ENCODE measurements around the gene EPHB2. TPM values are rescaled to one million over a fixed set of nuclear protein-coding genes. Genes with fewer than 3 reads are reported as not detected.

EPHB2 gene
- total and polyA plus RNA-seq, 2 donors (not counting 1 experiment from before 2014, with no cell fraction given): 0.07 to 0.39 TPM

GRCh38 chr1:22662318-22662717 is 48.3 kb upstream of the EPHB2 start:
- H3K4me2 ChIP-seq (replicated peaks; ENCODE audit: low read depth, low read length, poor library complexity, severe bottlenecking): no peak overlapping the region
- no peak overlapping the region for H3K4me3 ChIP-seq (ENCODE audit: control extremely low read depth in 1 of 5, extremely low read depth in 1 of 5, insufficient read depth in 1 of 5, low read depth in 2 of 5, low read length in 4 of 5)
- Mint-ChIP-seq H3K27ac (no peak overlapping the region), H3K4me3 (no peak overlapping the region), H3K4me1 (no peaks in the 10 kb centered on the region), H3K9me3 (ENCODE audit: insufficient read depth) (no peaks in the 10 kb centered on the region), H3K27me3 (peaks cover 17% of the 10 kb centered on the region)
- H3K4me1 ChIP-seq (ENCODE audit: control insufficient read depth in 2 of 2, insufficient read depth in 2 of 2, low read length in 2 of 2): no peaks in the 10 kb centered on the region
- POLR2A ChIA-PET: no interaction called here
- no peaks in the 10 kb centered on the region for H3K79me2 ChIP-seq (ENCODE audit: control insufficient read depth, insufficient read depth, low read length)
- no peaks in the 10 kb centered on the region for H3K36me3 ChIP-seq (replicated peaks in 1 of 2; ENCODE audit: control extremely low read depth in 1 of 2, control insufficient read depth in 1 of 2, extremely low read depth in 1 of 2, insufficient read depth in 2 of 2, low read length in 1 of 2)
- WGBS (ENCODE audit: insufficient coverage): 75% methylated on average over 4 of the region's 5 CpGs
- H4K20me1 ChIP-seq (ENCODE audit: control insufficient read depth, insufficient read depth, low read length, poor library complexity, severe bottlenecking): no peaks in the 10 kb centered on the region
- TF ChIP-seq EZH2 (IDR thresholded peaks at IDR 0.05; ENCODE audit: borderline replicate concordance, insufficient read depth, low read depth, low read length, poor library complexity, severe bottlenecking): no peak
- TF ChIP-seq CTCF (IDR thresholded peaks at IDR 0.05): no peak
- intact Hi-C loops (cut with micrococcal nuclease): no loop called here
- DNase-seq (no peak), ATAC-seq (ENCODE audit: low read depth) (no peak)
- no peaks in the 10 kb centered on the region for H3K9me3 ChIP-seq (ENCODE audit: control extremely low read depth in 1 of 3, control insufficient read depth in 2 of 3, insufficient read depth in 1 of 3, low read length in 2 of 3)
- CTCF ChIA-PET: no interaction called here
- H3K27ac ChIP-seq (ENCODE audit: low read length in 2 of 2): no peak overlapping the region
- H3K27me3 ChIP-seq (replicated peaks in 1 of 4; ENCODE audit: control extremely low read depth in 1 of 4, control insufficient read depth in 3 of 4, insufficient read depth in 4 of 4, low read length in 3 of 4): no peaks in the 10 kb centered on the region
- no peak overlapping the region for H3K9ac ChIP-seq (ENCODE audit: low read length)
- no peak overlapping the region for H2AFZ ChIP-seq (ENCODE audit: insufficient read depth, low read depth, low read length, poor library complexity, severe bottlenecking)

- H2AFZ ChIP-seq (ENCODE audit: insufficient read depth, low read depth, low read length, poor library complexity, severe bottlenecking): no peak overlapping the region
- POLR2A ChIA-PET: no interaction called here
- intact Hi-C loops (cut with micrococcal nuclease): no loop called here
- no peak overlapping the region for H3K4me3 ChIP-seq (ENCODE audit: control extremely low read depth in 1 of 5, extremely low read depth in 1 of 5, insufficient read depth in 1 of 5, low read depth in 2 of 5, low read length in 4 of 5)
- no peaks in the 10 kb centered on the region for H3K9me3 Mint-ChIP-seq (ENCODE audit: insufficient read depth)
- peaks cover 23% of the 10 kb centered on the region for H3K27me3 Mint-ChIP-seq
- H3K27ac ChIP-seq (ENCODE audit: low read length in 2 of 2): no peak overlapping the region
- H3K27ac Mint-ChIP-seq: no peak overlapping the region
- no peak overlapping the region for H3K4me3 Mint-ChIP-seq
- 85% methylated on average over 8 of the region's 8 CpGs for WGBS (ENCODE audit: insufficient coverage)
- H3K27me3 ChIP-seq (replicated peaks in 1 of 4; ENCODE audit: control extremely low read depth in 1 of 4, control insufficient read depth in 3 of 4, insufficient read depth in 4 of 4, low read length in 3 of 4): no peaks in the 10 kb centered on the region
- ATAC-seq (ENCODE audit: low read depth) (no peak), DNase-seq (no peak)
- CTCF ChIA-PET: no interaction called here
- no peak overlapping the region for H3K9ac ChIP-seq (ENCODE audit: low read length)
- no peaks in the 10 kb centered on the region for H3K4me1 ChIP-seq (ENCODE audit: control insufficient read depth in 2 of 2, insufficient read depth in 2 of 2, low read length in 2 of 2)
- no peak overlapping the region for H3K4me2 ChIP-seq (replicated peaks; ENCODE audit: low read depth, low read length, poor library complexity, severe bottlenecking)
- TF ChIP-seq EZH2 (IDR thresholded peaks at IDR 0.05; ENCODE audit: borderline replicate concordance, insufficient read depth, low read depth, low read length, poor library complexity, severe bottlenecking): no peak
- no peak for TF ChIP-seq CTCF (IDR thresholded peaks at IDR 0.05)
- H3K36me3 ChIP-seq (replicated peaks in 1 of 2; ENCODE audit: control extremely low read depth in 1 of 2, control insufficient read depth in 1 of 2, extremely low read depth in 1 of 2, insufficient read depth in 2 of 2, low read length in 1 of 2): no peaks in the 10 kb centered on the region
- H3K79me2 ChIP-seq (ENCODE audit: control insufficient read depth, insufficient read depth, low read length): no peaks in the 10 kb centered on the region
- no peaks in the 10 kb centered on the region for H3K9me3 ChIP-seq (ENCODE audit: control extremely low read depth in 1 of 3, control insufficient read depth in 2 of 3, insufficient read depth in 1 of 3, low read length in 2 of 3)
- H3K4me1 Mint-ChIP-seq: no peaks in the 10 kb centered on the region
- H4K20me1 ChIP-seq (ENCODE audit: control insufficient read depth, insufficient read depth, low read length, poor library complexity, severe bottlenecking): no peaks in the 10 kb centered on the region
Measured at GRCh38 chr1:22662986-22663408, 47.6 kb upstream of the EPHB2 start.

Data from B cell (primary cell).